Transverse colon (tissue), 4 donors: ENCODE results near the gene ADCY9. TPM values are rescaled to one million over a fixed set of nuclear protein-coding genes. Genes with fewer than 3 reads are reported as not detected.
"Not testable (repeated sequence)": the region's sequence is repeated elsewhere in the genome, so short reads cannot be mapped to it uniquely, and the experiment has no call there.

Source experiments
- DNase-seq: peaks from one replicate; pipeline ENCODE4 v3.0.0-alpha.2; 2019
- H3K27ac ChIP-seq, 4 donors: fragments of 200-600 bp; sonication (generic); 2 replicates each; pipeline ENCODE4 v1.5.1; 2016 to 2018; ENCODE audit warnings: inconsistent platforms in 4 of 4
- H3K27me3 ChIP-seq: fragments of 200-600 bp; sonication (generic); 2 replicates; pipeline ENCODE4 v1.5.1; 2017; ENCODE audit warnings: inconsistent platforms
- H3K36me3 ChIP-seq, 4 donors: fragments of 200-600 bp; sonication (generic); 2 replicates each; pipeline ENCODE4 v1.5.1; 2017 to 2019; ENCODE audit warnings: inconsistent platforms in 4 of 4
- H3K4me1 ChIP-seq, 4 donors: fragments of 200-600 bp; sonication (generic); 2 replicates each; pipeline ENCODE4 v1.5.1; 2017 to 2020; ENCODE audit warnings: inconsistent platforms in 4 of 4
- H3K4me3 ChIP-seq, 4 donors: fragments of 200-600 bp; sonication (generic); 1 replicate in 1 of 4; 2 replicates in 3 of 4; pipeline versions ENCODE4 v1.5.1 to v1.6.1; 2017 to 2019; ENCODE audit warnings: inconsistent platforms in 4 of 4
- H3K9me3 ChIP-seq, 2 donors: fragments of 200-600 bp; sonication (generic); 2 replicates each; pipeline ENCODE4 v1.5.1; 2017 to 2019; ENCODE audit warnings: inconsistent platforms in 2 of 2
- CTCF ChIP-seq, 5 experiments: fragments of 200-600 bp in 3 of 5; fragments of 450-650 bp in 2 of 5; sonication (generic) in 3 of 5; IDR thresholded peaks; 1 replicate in 2 of 5; 2 replicates in 3 of 5; pipeline ENCODE4 v1.5.1; 2016 to 2017; ENCODE audit warnings: antibody characterized with exemption in 5 of 5, inconsistent platforms in 3 of 5, mild to moderate bottlenecking in 2 of 5, moderate library complexity in 1 of 5
- EP300 ChIP-seq: sonication (generic); formaldehyde crosslinking; IDR thresholded peaks from one replicate; pipeline ENCODE4 v1.6.1; 2017; ENCODE audit warnings: antibody characterized with exemption, low read depth
- POLR2A ChIP-seq: fragments of 450-650 bp; IDR thresholded peaks from one replicate; pipeline ENCODE4 v1.6.1; 2016; ENCODE audit warnings: antibody characterized with exemption, mild to moderate bottlenecking, moderate library complexity
- POLR2AphosphoS5 ChIP-seq, 3 donors: sonication (generic); formaldehyde crosslinking; IDR thresholded peaks; one replicate each; pipeline ENCODE4 v1.6.1; 2016; ENCODE audit warnings: antibody characterized with exemption in 3 of 3
- WGBS, 2 donors: methylation state at CpG; one replicate each; pipeline ENCODE4 v1.1.5; 2018; ENCODE audit warnings: low coverage in 1 of 2; 5-methylcytosine and 5-hydroxymethylcytosine counted together
- in situ Hi-C, 4 donors: fragments of 200-750 bp; cut with MboI; loops; one replicate each; pipeline versions ENCODE4 v1.15.0 to v1.15.1; 2017; ENCODE audit warnings: low sequenced_read_pairs in 3 of 4, low pct_ligation_motif_present in 1 of 4, low pct_unique_long_range_greater_than_20kb in 1 of 4
- intact Hi-C: fragments of 100-400 bp; cut with DNase I; formaldehyde crosslinking; loops from one replicate; pipeline ENCODE4 v1.15.1; 2023; ENCODE audit warnings: low total_unique reads
- total RNA-seq, 4 donors: library from RNA; depleted of rRNA; stranded (reverse); fragments of >200 nt; gene quantifications; one replicate each; pipeline ENCODE4 v1.1.0, GENCODE V29; 2016

Gene ADCY9
- total RNA-seq, 4 donors from 2014 or later = 33.7 to 46.0 (median 37.2) TPM

- no peaks in the 10 kb centered on the region for H3K9me3 ChIP-seq
- TF ChIP-seq POLR2AphosphoS5 (IDR thresholded peaks at IDR 0.05) = peak in 1 of 3 donors; percentile 24
- no peak for TF ChIP-seq EP300
- TF ChIP-seq POLR2A = no peak
- TF ChIP-seq CTCF (IDR thresholded peaks at IDR 0.05) = no peak
- intact Hi-C loops (no loop called here), in situ Hi-C loops (no loop called here)
- peaks cover 0 to 23% (median 15%) of the 10 kb centered on the region in 4 donors for H3K4me1 ChIP-seq
- peak overlapping the region in 1 of 4 donors; percentile 55 for H3K27ac ChIP-seq
- no peaks in the 10 kb centered on the region for H3K36me3 ChIP-seq
- 35 to 40% methylated on average over 5 to 11 of the region's 11 CpGs for WGBS, 2 donors
- DNase-seq = peak; percentile 45
- no peaks in the 10 kb centered on the region for H3K27me3 ChIP-seq
- no peak overlapping the region for H3K4me3 ChIP-seq
Measured at GRCh38 chr16:3945751-3946603, 170.3 kb downstream of the ADCY9 start.

DNA sequence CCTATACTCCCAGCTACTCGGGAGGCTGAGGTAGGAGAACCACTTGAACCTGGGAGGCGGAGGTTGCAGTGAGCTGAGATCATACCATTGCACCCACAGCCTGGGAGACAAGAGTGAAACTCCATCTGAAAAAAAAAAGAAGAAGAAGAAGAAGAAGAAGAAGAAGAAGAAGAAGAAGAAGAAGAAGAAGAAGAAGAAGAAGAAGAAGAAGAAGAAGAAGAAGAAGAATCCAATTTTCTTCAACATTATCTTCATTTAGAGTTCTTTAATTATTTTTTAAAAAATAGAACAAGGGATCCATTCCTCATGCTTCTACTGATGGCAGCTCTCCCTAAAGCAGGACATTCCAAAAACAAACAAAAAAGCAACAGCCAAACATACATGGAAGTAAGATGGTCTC lies 171.8 kb downstream of the ADCY9 start:
- intact Hi-C loops, H3K4me3 ChIP-seq, H3K36me3 ChIP-seq, H3K27ac ChIP-seq, in situ Hi-C loops, H3K9me3 ChIP-seq, DNase-seq, H3K27me3 ChIP-seq: not testable (repeated sequence)
- peaks cover 0 to 13% (median 11%) of the 10 kb centered on the region in 4 donors for H3K4me1 ChIP-seq
- WGBS, 2 donors = 93 to 94% methylated on average over 2 of the region's 2 CpGs

DNA sequence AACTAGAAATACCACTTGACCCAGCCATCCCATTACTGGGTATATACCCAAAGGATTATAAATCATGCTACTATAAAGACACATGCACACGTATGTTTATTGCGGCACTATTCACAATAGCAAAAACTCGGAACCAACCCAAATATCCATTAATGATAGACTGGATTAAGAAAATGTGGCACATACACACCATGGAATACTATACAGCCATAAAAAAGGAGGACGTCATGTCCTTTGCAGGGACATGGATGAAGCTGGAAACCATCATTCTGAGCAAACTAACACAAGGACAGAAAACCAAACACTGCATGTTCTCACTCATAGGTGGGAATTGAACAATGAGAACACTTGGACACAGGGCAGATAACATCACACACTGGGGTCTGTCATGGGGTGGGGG lies 174.1 kb downstream of the ADCY9 start:
- H3K36me3 ChIP-seq, H3K27me3 ChIP-seq, DNase-seq, H3K4me3 ChIP-seq, H3K27ac ChIP-seq, in situ Hi-C loops, intact Hi-C loops, H3K9me3 ChIP-seq: not testable (repeated sequence)
- 95 to 100% methylated on average over 1 to 4 of the region's 4 CpGs for WGBS, 2 donors
- peaks cover 4 to 15% (median 12%) of the 10 kb centered on the region in 4 donors for H3K4me1 ChIP-seq

DNA sequence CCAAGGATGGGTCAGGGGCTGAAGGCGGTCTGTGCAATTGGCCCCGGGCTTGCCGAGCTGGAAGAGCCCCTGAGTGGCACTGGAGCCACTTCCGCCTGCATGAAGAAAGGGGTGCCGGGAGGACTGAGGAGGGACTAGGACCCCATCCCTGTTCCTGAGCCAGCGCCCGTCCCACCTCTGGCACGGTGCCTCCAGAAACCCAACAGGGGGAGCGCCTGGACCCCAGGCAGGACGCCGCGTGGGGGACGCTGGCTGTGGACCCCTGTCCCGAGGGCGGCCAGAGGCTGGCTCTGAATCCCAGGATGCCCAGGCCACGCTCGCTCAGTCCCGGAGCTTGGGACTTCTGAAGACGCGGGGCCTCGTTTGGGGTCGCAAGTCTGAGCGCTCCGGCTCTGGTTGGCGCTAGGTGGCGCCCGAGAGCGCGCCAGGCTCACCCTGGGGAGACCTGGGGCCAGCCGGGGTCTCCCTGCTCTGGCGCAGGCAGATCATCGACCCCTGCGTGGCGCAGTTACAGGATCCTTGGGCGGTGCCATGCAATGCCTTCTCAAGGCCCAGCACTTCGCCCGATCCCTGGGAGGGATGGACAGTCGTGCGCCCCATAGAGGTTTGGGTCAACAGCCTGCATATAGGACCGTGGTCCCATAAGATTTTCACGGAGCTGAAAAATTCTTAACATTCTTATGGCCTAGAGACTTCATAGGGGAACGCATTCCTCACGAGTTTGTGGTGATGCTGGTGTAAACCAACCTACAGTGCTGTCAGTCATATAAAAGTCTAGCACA lies 177.2 kb downstream of the ADCY9 start:
- Histone ChIP-seq H3K27ac (no peak overlapping the region), H3K4me1 (peaks cover 4 to 9% (median 7%) of the 10 kb centered on the region in 4 donors), H3K9me3 (no peaks in the 10 kb centered on the region), H3K4me3 (peak overlapping the region; percentile 6 to 47 (median 24)), H3K27me3 (no peaks in the 10 kb centered on the region), H3K36me3 (no peaks in the 10 kb centered on the region)
- in situ Hi-C loops = no loop called here
- 34 to 41% methylated on average over 3 to 16 of the region's 43 CpGs for WGBS, 2 donors
- intact Hi-C loops = loop anchor here (5.0 kb wide), 1 partner anchor 178 kb away; the partner anchor contains the start of gene ADCY9
- peak; percentile 30 for DNase-seq
- TF ChIP-seq POLR2AphosphoS5 (IDR thresholded peaks at IDR 0.05) (no peak), CTCF (IDR thresholded peaks at IDR 0.05) (peak; percentile 74 to 98 (median 92)), EP300 (no peak), POLR2A (no peak)

- no peaks in the 10 kb centered on the region for H3K27me3 ChIP-seq
- 47 to 72% methylated on average over 3 to 19 of the region's 19 CpGs for WGBS, 2 donors
- intact Hi-C loops (loop anchor here (5.0 kb wide), 1 partner anchor 179 kb away; the partner anchor contains the start of gene ADCY9), in situ Hi-C loops (no loop called here)
- H3K9me3 ChIP-seq = no peaks in the 10 kb centered on the region
- H3K4me1 ChIP-seq = peaks cover 4 to 9% (median 7%) of the 10 kb centered on the region in 4 donors
- H3K27ac ChIP-seq = no peak overlapping the region
- H3K36me3 ChIP-seq = no peaks in the 10 kb centered on the region
- H3K4me3 ChIP-seq = peak overlapping the region in 2 of 4 donors; percentile 35 to 47
- TF ChIP-seq EP300 = no peak
- TF ChIP-seq POLR2A = no peak
- TF ChIP-seq CTCF (IDR thresholded peaks at IDR 0.05) = no peak
- TF ChIP-seq POLR2AphosphoS5 (IDR thresholded peaks at IDR 0.05) = no peak
- DNase-seq = no peak
Measured at GRCh38 chr16:3938471-3938842, 177.8 kb downstream of the ADCY9 start.
